DMS153 (cell line): ENCODE data around the gene STAT4.

ENCODE experiments used
- DNase-seq: peaks from one replicate; lab custom pipeline; 2025; lab: John Stamatoyannopoulos, UW

Gene STAT4

DNA sequence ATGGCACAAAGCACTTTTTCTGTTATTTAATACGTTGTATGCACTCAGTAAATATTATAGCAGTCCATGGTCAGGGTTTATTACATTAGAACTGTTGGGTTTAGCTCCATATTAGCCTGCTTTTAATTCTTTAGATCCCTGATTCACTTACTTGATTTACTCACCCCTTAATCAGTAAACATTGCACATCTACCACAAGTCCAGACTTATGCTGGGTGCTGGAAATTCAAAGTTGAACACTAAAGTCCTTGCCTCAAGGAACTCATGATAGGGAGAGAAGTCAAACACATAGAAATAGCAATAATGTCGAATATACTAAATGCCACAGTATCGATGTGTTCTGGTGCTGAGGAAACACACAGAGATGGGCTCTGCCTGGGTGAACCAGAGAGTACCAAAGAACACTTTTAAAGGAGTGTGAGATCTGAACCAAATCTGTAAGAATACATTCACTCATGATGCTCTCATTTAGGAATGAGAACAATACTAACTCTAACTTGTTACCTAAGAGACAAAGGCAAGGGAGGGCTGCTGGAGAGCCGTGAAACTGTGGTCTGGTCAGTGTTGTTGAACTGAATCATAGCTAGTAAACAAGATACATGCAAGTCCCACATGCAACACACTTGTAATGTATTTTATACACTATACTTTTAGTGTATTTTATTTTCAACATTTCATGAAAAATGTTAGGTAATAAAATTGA lies 4.9 kb downstream of the STAT4 start:
- DNase-seq = no peak

DNA sequence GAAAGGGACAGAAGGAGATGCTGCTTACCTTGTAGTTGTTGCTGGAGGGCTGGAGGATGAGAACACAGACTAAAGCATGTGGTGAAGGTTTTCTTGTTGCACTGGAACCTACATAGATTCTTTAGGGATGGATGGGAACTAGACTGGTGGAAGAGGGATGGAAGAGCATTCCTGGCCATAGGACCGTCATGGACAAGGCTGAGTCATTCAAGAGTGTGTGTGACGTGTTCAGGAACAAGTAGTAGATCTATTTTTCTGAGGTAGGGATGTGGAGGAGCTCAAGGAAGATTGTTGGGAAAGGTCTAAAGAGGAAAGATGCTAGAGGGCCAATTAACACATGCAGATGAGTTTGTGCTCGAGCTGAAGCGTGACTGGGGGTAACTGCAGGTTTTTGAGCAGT lies 6.6 kb downstream of the STAT4 start:
- DNase-seq = no peak

DNA sequence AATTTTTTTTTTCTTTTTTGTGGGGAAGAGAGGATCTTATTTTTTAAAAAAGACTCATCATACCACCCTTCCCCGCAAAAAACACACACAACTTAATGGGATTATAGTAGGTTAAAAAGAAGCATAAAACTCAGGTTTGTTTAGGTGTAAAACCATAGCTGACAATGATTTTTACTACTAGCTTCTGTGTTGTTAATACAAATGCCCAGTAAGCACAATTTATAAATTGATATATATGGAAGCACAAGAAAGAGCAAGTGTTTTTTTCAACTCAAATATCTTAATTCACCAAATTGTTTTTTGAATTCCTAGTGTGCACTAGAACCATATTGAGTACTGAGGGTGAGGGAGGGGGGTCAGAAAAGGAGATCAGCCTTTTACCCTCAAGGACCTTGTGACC lies 7.0 kb downstream of the STAT4 start:
- no peak for DNase-seq

DNA sequence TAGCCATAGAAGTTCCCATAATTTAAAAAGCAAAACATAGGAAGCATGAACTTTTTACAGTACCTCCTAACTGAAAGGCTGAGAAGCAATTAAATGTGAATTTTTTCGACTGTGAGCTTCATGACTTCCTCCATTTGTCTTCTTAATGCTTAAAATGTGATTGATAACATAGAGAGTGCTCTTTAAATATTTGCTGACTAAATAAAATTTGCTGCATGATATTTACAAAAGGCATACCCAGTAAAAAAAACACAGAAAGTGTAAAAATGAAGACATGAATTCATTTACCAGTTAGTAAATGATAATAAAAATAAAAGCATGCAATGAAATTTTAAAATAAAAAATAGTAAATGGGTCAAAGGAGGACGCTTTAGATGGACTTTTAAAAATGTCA lies 21.9 kb downstream of the STAT4 start:
- DNase-seq = no peak

DNA sequence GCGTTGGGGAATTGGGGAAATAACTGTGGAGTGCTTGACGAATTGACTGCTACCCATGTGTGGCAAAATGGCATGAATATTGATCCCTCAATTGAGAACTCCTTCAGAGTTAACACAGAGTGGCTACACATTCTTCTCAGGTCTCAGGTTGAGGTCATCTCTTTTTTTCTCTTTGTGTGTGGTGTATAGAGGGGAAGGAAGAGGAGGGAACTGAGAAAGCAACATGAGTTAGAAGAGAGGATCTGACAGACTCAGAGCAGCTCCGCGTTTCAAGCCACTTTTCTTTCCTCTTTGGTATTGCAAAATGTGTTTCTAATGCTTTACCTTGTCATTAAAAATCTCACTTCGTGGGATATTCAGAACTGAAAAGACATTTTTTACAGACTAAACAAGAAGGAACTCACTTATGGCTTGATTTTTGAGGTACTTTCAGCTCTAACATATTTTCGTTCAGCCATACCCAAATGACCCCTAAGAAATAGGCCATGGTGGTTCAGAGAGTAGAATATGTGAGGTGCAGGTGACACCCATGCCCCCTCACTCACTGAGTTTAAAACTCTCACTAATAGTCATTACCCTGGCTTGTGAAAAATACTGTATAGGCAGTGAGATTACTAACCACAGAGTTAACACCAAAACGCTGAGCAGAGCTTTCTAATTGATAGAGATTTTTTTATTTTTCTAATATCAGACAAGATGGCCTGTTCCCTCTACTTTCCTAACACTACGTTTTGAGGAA lies 22.5 kb downstream of the STAT4 start:
- DNase-seq = no peak

DNA sequence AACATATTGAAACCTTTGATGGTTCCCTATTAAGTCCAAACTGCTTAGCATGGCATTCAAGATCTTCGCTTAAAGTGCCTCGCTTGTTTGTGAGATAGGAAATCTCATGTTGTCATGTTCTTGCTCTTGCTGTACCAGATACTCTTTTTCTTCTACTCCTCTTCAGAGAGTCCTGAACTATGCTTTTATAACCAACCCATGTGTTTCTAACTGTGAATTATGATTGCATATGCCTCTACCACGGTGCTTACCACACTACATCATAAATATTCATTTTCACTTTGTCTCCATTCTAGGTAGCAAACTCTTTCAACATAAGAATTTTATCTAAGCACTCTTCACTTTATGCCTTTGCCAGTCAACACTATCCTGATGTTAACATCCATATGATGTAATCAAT lies 23.6 kb downstream of the STAT4 start:
- no peak for DNase-seq

DNA sequence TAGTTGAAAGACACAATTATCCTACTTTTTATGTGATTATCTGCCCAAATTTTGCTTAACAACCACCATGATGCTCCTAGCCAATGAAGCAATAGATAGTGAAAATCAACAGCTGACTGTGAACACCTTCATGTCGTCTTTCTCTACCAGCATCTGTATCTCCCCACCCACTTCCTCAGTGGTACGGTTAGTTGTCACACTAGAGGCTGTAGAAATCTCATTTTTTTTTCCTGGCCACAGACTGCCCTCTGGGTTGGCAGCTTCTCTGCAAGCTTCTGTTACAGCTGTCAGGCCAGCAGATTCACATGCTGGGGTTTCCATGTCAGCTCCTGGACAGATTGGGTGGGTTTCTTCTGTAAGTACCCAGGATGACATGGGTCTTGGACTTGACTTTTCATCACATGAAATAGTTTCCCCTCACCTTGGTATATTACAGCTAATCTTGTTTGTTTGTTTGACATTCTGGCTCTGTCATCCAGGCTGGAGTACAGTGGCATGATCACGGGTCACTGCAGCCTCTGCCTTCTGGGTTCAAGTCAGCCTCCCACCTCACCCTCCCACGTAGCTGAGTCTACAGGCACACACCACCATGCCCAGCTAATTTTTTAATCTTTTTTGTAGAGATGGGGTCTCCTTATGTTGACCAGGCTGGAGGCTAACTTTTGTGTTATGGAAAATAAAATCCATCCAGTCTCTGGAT lies 24.3 kb downstream of the STAT4 start:
- no peak for DNase-seq

DNA sequence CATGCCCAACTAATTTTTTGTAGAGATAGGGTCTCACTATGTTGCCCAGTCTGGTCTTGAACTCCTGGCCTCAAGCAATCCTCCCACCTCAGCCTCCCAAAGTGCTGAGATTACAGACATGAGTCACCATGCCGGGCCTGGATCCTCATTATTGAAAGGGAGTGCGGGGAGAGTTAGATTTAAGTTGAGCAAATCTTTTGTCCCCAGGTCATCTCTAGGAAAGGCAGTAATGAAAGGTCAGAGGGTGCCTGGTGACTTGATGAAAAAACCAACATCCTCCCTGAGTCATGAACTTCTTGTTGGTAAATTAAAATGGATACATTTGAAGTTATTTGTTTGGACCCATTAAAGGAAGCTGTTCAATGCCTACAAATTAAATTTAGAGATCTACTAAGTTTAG lies 25.1 kb downstream of the STAT4 start:
- no peak for DNase-seq

DNA sequence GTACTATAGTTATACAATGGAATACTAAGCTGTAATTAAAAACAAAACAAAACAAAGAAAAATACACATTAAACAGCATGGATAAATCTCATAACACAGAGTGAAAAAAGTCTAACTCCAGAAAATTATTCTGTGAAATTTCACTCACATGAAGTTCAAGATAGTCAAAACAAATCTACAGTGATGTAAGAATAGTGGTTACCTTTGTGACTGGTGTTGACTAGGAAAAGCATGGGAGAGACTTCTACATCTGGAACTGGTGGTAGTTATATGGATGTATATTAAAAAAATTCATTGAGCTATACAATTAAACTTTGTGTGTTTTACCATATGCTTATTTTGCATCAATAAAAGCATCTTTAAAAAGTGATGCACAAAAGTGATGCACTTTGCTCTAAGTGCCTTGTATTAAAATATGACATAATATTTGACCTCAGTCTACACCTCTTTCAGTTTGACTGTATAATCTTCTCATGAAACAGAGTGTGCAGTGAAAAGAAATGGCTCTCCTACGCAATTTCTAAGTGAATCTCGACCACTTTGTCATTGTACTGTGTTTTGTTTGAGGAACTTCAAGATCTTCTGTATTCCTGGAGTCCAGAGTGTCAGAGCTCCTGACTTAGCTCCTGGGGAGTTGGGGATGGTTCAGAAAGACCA lies 28.0 kb downstream of the STAT4 start:
- no peak for DNase-seq

DNA sequence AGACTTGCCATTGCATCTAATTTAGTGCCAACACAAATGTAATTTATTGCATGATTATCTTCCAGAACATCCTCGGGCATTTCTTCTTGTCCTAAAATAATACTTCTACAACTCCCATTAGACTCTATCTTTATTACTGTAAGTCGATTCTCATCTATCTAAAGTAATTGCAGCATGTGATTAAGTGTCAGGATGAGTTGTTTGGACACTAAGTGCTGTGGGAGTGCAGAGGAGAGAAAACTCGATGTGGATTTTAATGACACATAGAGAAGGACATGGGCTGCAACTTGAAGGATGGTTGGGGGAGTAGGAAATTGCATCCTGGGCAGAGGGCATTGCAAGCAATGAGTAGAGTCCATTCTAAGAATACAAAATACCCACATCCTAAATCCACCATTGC lies 33.5 kb downstream of the STAT4 start:
- DNase-seq = no peak

DNA sequence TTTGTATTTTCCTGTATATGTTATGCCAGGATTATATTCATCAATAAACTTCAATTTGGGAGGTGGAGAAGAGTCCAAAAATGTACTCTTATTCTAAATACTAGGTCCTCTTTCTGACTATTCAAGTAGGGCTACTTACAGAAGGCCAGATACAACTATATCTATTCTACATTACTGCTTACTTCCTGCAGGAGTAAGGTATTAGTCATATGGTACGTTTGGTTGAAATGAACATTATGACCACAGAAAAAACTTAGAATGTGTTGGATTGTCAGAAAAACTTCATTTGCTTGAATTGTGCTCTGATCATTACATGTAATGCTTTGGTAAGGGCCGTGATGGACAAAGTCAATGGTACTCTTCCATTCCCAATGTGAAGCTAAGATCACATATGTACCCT lies 35.0 kb downstream of the STAT4 start:
- DNase-seq = no peak

DNA sequence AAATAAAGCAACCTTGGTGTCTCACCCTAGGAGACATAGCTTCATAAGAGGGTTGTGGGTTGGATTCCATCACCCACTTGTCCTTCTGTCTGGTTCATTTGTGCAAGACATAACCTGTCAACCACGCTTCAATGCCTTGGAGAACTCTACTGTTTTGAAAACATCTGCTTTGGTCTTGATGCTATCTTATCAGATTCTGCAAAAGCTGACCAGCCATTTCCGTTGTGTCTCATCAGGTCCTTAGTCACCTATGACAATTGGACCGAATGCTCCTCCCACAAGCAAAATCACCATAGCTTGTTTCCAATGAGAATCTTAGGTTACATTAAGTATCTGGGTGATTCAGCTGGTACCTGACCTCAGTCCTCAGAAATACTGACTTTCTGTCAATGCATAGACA lies 35.4 kb downstream of the STAT4 start:
- DNase-seq = no peak

DNA sequence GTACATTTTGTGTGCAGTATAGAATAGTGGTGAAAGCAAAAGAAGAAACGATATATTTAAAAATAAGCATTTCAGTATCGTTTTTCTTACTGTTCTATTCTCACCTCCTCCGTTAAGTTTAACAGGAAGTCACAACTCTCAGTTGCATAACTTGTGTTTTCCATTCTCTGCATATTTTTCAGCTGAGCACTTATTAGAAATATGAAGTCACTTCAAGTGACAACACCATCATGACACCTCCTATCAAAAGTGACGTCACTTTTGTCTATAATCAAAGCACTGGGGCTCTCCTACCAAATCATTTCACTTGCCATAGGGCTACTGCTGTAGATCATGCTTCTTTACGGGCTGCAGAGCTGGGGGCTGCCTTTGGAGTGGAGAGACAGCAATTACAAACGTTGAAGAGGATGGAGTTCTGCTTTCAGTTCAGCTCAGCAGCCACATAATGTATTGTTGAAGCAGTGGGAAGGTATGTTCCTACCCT lies 36.3 kb downstream of the STAT4 start:
- no peak for DNase-seq

DNA sequence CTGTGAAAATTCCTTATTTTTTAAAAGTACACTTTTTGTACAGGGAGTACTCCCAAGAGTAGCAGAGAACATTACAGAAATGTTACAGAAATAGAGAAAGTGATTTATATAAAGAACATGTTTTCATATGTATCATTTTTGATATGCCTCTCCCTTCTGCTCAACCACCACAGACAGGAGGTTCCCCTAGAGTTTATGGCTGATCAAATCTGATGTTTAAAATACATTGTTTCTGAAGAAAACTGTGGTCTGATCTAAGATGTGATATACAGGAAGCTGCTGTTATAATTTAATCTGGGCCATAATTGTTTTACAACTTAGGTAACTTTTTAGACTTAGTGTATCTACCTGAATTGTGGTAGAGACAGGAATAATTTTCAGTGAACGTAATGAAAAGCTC lies 37.0 kb downstream of the STAT4 start:
- DNase-seq = no peak

DNA sequence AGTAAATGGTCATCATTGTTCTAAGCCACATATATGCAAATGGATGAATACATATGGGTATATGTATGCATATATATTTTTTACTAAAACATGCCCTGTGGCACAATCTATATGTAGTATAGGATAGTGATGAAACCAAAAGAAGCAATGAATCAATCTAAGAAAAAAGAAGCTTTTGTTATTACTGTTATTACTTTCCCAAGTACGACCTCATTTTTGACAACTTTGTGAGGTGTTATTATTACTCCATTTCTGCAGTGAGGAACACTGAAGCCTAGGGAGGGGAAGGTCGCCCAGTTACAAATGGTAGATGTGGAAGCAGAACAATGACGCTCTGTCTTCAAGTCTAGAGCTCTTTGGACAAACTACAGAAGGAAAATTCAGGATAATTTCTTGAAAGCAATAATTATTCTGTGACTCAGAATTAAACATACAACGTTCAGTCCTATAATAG lies 38.3 kb downstream of the STAT4 start:
- DNase-seq = no peak

DNA sequence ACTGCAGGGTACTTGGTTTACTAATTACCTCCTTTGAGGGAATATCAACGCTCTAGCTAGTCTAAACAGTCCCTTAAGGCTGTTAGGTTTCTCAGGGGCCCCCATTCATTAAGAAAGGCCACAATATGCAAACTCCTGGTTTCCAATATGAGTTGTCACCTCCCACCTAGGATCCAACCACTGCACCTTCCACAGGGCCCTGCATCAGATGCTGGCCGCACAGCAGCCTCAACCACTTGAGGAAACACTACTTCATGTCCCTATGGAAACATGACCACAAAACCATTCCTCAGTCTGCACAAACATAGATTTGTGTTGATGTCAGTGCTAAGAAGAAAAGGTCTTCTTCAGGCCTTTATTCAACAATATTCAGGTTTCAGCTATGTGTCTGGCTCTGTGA lies 40.9 kb downstream of the STAT4 start:
- peak; percentile 38 for DNase-seq

DNA sequence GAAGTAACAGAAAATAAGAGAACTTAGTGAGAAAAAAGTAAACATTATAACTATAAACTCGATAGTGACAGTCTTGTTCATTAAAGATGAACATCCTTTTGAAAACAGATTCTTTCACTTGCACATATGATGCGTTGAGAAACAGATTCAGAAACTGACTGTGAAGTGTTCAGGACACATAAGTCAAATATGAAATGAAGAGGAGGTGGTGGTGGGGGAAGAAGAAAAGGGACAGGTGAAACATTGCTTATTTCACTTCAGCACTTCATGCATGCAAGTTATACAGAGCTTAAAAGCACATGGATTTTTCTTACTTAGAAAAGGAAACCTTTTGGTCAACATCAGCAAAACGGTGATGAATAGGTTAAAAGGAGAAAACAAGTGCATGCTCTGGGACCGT lies 42.5 kb downstream of the STAT4 start:
- DNase-seq = no peak

DNA sequence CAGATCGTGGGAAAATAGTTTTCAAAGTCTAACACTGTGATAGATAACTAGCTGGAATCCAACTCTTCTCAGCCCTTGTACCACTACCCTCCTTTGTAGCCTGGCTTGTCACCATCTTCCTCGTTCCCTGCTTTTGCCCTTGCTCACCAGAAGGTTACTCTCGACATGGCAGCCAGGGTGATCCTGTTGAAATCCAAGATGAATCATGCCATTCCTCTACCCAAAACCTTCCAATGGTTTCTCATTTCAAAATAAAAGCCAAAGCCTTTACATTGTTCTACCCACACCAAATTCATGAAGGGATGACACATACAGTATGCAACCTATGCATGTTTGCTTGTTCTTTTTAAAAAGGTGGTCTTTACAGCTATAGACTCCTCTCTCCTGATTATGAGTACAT lies 45.7 kb downstream of the STAT4 start:
- DNase-seq = no peak

DNA sequence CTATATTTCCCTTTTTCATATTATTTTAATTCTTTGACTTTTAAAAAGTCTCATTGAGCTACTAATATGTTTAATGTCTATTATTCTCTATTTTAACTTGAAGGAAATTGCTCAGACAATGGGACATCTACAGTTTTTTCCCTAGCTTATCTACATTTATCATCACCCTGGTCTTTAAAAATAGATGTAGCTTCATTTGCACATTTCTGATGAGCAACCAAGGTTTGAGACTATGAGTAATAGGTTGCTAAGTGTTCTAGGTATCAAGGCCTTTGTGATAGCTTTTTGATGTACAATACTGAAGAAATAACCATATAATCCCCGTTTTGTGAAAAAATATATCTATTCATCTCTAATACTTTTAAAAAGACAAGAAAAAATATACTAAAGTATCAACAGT lies 47.0 kb downstream of the STAT4 start:
- no peak for DNase-seq

DNA sequence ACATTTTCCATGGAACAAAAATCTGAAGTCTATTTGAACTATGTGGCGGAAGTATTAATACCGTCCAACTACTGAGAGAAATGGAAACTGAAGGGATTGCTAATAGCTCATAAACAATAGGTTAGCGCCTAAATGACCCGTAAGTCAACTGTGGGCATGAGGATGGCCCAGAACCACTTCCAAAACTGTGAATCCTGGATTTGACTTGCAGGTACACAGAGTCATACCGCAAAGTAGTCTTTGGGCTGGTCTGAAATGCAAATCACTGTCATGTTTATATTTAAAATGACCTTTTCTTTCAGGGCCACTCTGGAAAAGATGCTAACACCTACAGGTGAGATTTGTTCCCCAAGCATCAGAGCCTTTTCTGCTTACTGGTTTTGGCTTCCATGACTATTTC lies 50.6 kb downstream of the STAT4 start:
- DNase-seq = no peak

DNA sequence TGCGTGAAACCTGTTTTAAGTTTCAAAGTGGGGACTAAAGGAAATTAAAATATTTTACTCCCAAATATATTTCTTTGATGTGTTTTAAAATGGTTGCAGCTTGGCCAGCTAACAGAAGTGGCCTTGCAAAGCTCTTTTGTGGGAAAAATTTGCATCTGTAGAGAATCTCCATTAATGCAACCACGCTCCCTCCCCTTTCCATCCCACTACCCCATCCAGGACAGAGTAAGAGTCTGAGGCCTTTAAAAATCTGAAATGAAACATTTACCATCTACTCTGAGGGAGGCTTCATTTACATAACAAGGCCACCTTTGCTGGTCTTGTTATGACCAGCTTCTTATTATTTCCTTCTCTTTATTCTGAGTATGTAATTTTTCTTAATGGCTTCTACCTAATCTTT lies 63.5 kb downstream of the STAT4 start:
- DNase-seq = no peak

DNA sequence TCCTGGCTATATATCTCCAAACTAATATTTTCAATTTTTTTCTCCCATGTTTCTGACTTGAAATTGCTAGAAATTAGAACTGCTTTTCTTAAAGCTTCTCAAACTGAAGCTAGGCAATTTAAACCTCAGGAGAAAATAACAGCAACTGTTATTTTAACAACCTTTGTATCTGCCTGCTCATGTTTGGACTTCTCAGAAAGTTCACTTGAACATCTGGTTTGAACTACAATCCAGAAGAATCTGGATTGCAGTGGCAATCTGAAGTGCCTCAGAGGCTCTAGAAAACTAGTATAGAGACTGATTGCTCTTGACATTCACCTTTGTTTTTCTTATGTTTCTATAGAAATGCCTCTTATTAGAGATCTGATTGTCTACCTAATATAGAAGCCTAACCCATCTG lies 64.1 kb downstream of the STAT4 start:
- DNase-seq = no peak

DNA sequence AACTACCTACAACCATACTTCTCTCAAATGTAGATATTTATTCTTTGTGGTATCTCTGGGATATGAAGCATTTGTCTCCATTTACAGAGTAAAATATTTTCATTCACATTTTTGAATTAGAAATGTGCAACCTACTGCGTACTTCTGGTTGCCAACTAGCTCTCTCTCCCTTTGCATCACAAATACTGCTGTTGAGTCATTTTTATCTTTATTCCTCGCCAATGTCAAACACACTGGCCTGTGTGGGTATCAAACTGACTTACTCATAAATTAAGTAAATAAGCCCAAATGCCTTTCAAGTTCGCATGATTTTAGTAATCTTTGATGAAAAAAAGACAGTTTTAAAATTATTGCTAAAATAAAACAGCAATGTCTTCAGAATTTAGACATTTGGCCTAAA lies 67.3 kb downstream of the STAT4 start:
- DNase-seq = no peak
